ENCODE results near the gene SEPTIN12.
"Not testable (repeated sequence)": the region's sequence is repeated elsewhere in the genome, so short reads cannot be mapped to it uniquely, and the experiment has no call there.

SEPTIN12 gene

DNA sequence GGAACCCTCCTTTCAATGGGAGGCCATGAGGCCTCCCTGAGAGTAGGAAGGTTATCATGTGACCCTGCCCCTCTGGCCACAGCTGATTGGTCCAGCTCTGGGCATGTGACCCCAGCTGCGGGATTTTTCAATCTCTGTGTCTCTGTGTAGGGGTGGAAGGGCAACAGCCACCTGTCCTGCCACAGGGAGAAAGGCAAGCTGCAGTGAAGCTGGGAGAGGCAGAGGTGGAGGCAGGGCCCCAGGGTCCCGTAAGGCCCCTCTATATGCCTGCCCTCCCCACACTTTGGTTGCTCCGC, 42.9 kb downstream of the SEPTIN12 start:
- no peak overlapping the region for H3K4me3 ChIP-seq (ENCODE audit: low read depth, low read length)
- TF ChIP-seq, protein P1, sequence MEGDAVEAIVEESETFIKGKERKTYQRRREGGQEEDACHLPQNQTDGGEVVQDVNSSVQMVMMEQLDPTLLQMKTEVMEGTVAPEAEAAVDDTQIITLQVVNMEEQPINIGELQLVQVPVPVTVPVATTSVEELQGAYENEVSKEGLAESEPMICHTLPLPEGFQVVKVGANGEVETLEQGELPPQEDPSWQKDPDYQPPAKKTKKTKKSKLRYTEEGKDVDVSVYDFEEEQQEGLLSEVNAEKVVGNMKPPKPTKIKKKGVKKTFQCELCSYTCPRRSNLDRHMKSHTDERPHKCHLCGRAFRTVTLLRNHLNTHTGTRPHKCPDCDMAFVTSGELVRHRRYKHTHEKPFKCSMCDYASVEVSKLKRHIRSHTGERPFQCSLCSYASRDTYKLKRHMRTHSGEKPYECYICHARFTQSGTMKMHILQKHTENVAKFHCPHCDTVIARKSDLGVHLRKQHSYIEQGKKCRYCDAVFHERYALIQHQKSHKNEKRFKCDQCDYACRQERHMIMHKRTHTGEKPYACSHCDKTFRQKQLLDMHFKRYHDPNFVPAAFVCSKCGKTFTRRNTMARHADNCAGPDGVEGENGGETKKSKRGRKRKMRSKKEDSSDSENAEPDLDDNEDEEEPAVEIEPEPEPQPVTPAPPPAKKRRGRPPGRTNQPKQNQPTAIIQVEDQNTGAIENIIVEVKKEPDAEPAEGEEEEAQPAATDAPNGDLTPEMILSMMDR (IDR thresholded peaks at IDR 0.05; ENCODE audit: low read depth, low read length): no peak
- DNase-seq (ENCODE audit: low read depth, low spot score): no peak
- in situ Hi-C loops (cut with HindIII; ENCODE audit: low sequenced_read_pairs): no loop called here

DNA sequence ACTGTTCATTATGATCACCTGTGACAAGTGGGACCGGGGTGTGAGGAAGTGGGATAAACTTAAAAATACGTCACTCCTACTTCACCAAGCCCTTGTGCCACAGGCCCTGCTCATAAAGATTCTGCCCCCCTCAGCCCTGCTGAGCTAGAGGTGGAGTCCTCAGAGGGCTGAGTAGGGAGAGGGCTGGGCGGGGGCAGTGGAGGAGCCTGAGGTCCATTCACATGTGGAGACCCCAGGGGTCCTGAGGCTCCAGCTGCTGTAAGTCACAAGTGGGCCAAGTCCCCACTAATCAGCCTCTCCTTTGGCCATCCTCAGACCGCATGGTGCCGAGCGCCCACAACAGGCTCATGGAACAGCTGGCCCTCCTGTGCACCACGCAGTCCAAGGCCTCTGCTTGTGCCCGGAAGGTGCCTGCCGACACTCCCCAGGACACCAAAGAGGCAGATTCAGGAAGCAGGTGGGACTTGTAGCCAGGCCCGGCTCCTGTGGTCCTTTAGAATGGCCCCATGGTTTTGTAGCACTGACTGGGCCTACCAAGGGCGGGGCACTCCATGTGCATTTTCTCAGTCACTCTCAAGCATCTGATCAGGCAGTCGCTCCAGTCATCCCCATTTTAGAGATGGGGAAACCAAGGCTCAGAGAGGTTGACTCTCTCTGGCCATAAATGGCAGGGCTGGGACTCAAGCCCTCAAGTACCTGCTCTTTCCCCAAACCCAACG, 43.4 kb downstream of the SEPTIN12 start:
- TF ChIP-seq, protein P1 (IDR thresholded peaks at IDR 0.05; ENCODE audit: low read depth, low read length): no peak
- no peak overlapping the region for H3K4me3 ChIP-seq (ENCODE audit: low read depth, low read length)
- no peak for DNase-seq (ENCODE audit: low read depth, low spot score)
- in situ Hi-C loops (cut with HindIII; ENCODE audit: low sequenced_read_pairs): no loop called here

DNA sequence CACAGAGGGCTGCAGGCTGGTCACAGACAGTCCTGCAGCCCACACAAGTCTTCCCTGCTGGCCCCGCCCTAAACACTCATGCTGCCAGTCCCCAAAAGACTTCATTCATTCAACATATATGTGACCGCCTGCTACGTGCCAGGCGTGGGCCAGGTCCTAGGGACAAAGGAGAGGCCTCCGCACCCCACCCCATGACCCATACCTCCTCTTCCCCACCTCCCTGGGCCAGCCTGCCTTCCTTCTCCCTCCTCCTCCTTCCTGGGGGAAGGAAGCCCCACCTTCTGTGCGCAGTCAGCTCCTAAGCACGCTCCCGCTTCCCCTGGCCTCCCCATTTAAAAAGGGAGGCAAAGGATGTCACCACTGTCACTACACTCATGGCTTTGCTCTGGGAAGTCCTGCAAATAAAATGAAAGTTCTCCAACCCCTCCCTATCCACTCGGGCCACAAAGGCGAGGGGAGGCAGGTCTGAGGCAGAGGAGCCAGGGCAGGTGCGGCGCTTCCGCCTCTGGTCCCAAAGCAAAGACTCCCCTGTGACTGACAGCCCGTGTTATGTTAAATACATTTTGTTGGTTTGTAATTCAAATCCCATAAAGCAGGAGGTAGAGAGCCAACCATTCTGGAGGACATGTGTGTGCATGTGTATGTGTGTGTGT, 44.8 kb downstream of the SEPTIN12 start:
- no peak overlapping the region for H3K4me3 ChIP-seq (ENCODE audit: low read depth, low read length)
- in situ Hi-C loops (cut with HindIII; ENCODE audit: low sequenced_read_pairs): no loop called here
- TF ChIP-seq, protein P1 (IDR thresholded peaks at IDR 0.05; ENCODE audit: low read depth, low read length): no peak
- no peak for DNase-seq (ENCODE audit: low read depth, low spot score)

DNA sequence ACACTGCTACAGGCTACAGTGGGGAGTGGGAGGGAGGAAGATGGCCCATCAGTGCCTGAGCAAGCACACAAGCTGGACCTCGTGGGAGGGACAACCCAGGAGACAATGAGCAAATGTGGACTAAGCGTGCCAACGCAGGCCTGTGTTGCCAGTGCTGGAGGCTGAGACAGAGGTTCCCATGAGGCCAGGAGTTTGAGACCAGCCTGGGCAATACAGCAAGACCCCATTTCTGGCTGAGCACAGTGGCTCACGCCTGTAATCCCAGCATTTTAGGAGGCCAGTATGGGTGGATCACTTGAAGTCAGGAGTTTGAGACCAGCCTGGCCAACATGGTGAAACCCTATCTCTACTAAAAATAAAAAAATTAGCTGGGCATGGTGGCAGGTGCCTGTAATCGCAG, 49.8 kb downstream of the SEPTIN12 start:
- in situ Hi-C loops (cut with HindIII; ENCODE audit: low sequenced_read_pairs); DNase-seq (ENCODE audit: low read depth, low spot score): not testable (repeated sequence)

DNA sequence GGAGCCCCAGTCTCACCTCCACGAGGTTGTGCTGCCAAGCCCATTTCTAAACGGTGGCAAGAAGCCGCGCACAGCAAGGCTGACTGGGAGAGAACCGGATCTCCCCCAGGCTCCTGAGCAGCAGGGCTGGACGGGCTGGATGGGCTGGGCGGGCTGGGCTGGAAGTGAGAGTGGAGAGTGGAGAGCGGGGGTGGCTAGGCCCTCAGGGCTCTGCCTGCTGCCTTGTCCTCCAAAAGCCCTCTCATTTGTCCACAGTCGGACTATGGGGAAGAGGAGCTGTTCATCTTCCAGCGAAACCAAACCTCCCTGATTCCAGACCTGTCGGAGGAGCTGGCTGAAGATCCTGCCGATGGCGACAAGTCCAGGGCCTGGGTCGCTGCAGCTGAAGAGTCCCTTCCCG, 50.6 kb downstream of the SEPTIN12 start:
- TF ChIP-seq, protein P1 (IDR thresholded peaks at IDR 0.05; ENCODE audit: low read depth, low read length): no peak
- in situ Hi-C loops (cut with HindIII; ENCODE audit: low sequenced_read_pairs): no loop called here
- H3K4me3 ChIP-seq (ENCODE audit: low read depth, low read length): no peak overlapping the region
- no peak for DNase-seq (ENCODE audit: low read depth, low spot score)

More for the DNA sequence above, 49.8 kb downstream of the SEPTIN12 start:
- H3K4me3 ChIP-seq (ENCODE audit: low read depth, low read length): not testable (repeated sequence)

DNA sequence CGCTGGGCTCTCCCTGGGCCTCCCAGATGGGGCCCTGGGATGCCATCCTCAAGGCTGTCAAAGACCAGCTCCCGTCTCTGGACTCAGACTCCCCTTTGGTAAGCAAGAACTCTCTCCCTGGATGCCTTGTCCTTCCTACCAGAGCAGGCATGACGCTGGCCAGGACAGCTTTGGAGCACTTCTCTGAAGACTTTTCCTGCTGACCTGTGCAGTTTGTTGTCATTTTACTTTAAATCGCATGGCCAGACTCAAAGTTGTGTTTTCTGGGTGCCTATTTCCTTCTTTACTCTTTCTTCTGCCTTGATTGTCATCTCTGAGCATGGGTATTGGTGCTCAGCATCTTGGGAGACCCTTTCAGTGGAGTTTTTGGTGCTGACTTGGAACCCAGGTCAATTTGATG, 51.6 kb downstream of the SEPTIN12 start:
- in situ Hi-C loops (cut with HindIII; ENCODE audit: low sequenced_read_pairs): no loop called here
- TF ChIP-seq, protein P1 (IDR thresholded peaks at IDR 0.05; ENCODE audit: low read depth, low read length): no peak
- no peak overlapping the region for H3K4me3 ChIP-seq (ENCODE audit: low read depth, low read length)
- DNase-seq (ENCODE audit: low read depth, low spot score): no peak

DNA sequence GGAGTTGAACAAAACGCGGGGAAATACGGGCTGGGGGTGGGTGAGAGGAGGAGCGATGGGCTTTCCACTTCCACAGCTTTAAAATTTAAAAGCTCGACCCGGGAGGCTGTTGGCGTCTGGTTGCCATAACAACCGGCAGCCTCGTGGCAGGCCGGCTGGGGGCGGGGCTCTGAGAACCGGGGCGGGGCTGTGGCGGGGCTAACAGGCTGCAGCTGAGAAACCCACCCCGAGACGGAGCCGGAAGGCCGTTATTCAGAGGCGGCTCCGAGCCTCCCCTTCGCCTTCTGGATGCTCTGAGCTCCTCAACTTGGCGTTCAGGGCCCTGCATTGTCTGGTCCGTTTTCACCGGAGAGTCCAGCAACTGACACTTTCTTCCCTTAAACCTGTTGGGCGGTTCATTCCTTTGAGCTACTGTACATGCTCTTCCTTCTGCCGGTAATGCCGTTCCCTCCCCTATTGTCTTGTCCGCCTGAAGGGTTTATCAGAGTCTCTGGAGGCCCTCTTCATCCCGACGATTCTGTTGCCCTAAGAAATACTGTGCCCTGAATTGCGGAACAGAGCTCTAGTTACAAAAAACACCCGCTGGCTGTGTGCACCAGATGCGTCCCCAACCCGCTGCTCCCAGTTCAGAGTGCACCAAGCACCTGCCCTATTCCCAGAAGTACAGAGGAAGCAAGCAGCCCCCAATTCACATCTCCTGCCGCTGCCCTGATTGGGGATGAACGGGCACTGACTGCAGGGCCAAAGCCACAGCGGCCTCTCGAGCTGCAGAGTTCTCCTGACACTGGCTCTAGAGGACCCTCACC, 53.2 kb downstream of the SEPTIN12 start:
- DNase-seq (ENCODE audit: low read depth, low spot score): peak; percentile 81
- in situ Hi-C loops (cut with HindIII; ENCODE audit: low sequenced_read_pairs): no loop called here
- peak overlapping the region; percentile 88 for H3K4me3 ChIP-seq (ENCODE audit: low read depth, low read length)
- TF ChIP-seq, protein P1 (IDR thresholded peaks at IDR 0.05; ENCODE audit: low read depth, low read length): no peak

All from astrocyte of the spinal cord (primary cell).